Tibial artery (tissue), 4 donors: ENCODE results near the gene MICAL3.
A peak's percentile ranks its signal among the peaks of the same experiment; 100 is the strongest.
"Not testable (repeated sequence)": the region's sequence is repeated elsewhere in the genome, so short reads cannot be mapped to it uniquely, and the experiment has no call there.

ENCODE experiments used
- DNase-seq, 2 donors: peaks; one replicate each; pipeline ENCODE4 v3.0.0-alpha.2; 2019
- H3K27ac ChIP-seq, 2 donors: fragments of 200-600 bp; sonication (generic) in 1 of 2; 1 replicate in 1 of 2; 2 replicates in 1 of 2; pipeline ENCODE4 v1.5.1; 2018 to 2019; ENCODE audit warnings: mild to moderate bottlenecking in 1 of 2
- H3K27me3 ChIP-seq, 2 donors: fragments of 200-600 bp; sonication (generic) in 1 of 2; one replicate each; pipeline versions ENCODE4 v1.5.1 to v1.6.0; 2016 to 2019
- H3K36me3 ChIP-seq, 3 donors: fragments of 200-600 bp; sonication (generic) in 2 of 3; one replicate each; pipeline ENCODE4 v1.5.1; 2016 to 2019; ENCODE audit warnings: mild to moderate bottlenecking in 2 of 3
- H3K4me1 ChIP-seq, 4 donors: fragments of 200-600 bp; sonication (generic) in 2 of 4; 1 replicate in 3 of 4; 2 replicates in 1 of 4; pipeline ENCODE4 v1.5.1; 2016 to 2019
- H3K4me3 ChIP-seq, 2 donors: fragments of 200-600 bp; sonication (generic) in 1 of 2; 1 replicate in 1 of 2; 2 replicates in 1 of 2; pipeline ENCODE4 v1.5.1; 2018 to 2019; ENCODE audit warnings: mild to moderate bottlenecking in 2 of 2
- H3K9me3 ChIP-seq, 3 donors: fragments of 200-600 bp; sonication (generic) in 1 of 3; one replicate each; pipeline ENCODE4 v1.5.1; 2016 to 2019
- CTCF ChIP-seq, 2 experiments: fragments of 200-600 bp in 1 of 2; fragments of 450-650 bp in 1 of 2; IDR thresholded peaks; one replicate each; pipeline ENCODE4 v1.5.1; 2017 to 2019; ENCODE audit warnings: antibody characterized with exemption in 2 of 2, mild to moderate bottlenecking in 1 of 2, moderate library complexity in 1 of 2
- intact Hi-C: fragments of 100-400 bp; cut with DNase I; formaldehyde crosslinking; loops from one replicate; pipeline ENCODE4 v1.15.0; 2023; ENCODE audit warnings: low total_unique reads

Gene MICAL3

DNA sequence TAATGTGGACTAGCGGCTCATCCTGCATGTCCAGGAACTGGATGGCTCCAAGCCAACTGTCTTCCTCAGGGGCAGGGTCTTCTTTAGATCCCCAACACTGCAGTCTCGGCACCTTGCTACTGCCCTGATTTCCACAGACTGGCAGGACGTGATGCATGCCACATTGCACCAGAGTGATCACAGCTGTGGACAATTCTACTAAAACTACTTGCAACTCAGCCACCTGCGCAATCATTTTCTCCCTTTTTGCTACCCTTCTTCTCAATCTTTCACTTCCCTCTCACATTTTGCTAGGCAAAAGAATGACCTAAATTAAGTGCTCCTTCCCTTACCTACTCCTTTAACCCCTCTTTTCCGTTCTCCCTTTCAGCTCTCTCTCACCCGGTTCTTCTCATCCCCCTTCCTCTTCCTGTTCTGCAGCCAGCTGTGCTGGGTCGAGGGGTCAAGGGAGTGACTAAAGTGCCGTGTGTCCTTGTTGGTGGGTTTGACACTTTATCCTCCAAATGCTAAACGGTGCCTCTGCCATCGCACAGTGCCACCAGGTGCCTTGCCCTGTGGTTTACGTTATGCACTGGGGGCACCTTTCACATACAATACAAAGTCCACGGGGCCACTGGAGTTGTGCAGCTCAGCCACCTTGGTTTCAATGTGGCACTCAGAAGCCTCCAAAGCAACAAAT, 42.0 kb upstream of the MICAL3 start:
- DNase-seq = no peak
- TF ChIP-seq CTCF (IDR thresholded peaks at IDR 0.05) = no peak
- Histone ChIP-seq H3K27ac (peak overlapping the region; percentile 84 to 91), H3K9me3 (no peaks in the 10 kb centered on the region), H3K4me3 (no peak overlapping the region), H3K36me3 (no peaks in the 10 kb centered on the region), H3K4me1 (peaks cover 0 to 51% (median 29%) of the 10 kb centered on the region in 4 donors), H3K27me3 (no peaks in the 10 kb centered on the region)
- intact Hi-C loops = no loop called here

DNA sequence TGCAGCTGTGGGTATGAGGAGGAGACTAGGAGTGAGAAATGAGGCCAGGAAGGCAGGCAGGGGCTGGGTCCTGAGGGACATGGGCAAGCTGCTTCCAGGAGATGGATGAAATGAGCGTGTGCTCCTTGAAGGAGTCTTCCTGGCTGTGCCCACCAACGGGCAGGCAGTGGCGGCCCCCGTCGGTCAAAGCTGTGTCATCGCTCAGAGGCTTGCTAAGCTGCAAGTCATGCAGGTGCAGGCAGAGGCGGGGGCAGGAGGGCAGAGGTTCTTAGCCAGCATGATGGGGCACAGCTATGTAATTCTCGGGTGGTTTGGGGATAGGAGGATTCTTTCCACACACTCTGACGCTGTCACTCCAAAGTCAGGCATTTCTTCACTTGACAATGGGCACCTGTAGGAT, 40.9 kb upstream of the MICAL3 start:
- DNase-seq = no peak
- intact Hi-C loops = no loop called here
- no peak overlapping the region for H3K4me3 ChIP-seq
- no peaks in the 10 kb centered on the region for H3K36me3 ChIP-seq
- no peaks in the 10 kb centered on the region for H3K9me3 ChIP-seq
- peak overlapping the region in 1 of 2 donors; percentile 91 for H3K27ac ChIP-seq
- no peak for TF ChIP-seq CTCF (IDR thresholded peaks at IDR 0.05)
- H3K4me1 ChIP-seq = peaks cover 0 to 59% (median 33%) of the 10 kb centered on the region in 4 donors
- H3K27me3 ChIP-seq = no peaks in the 10 kb centered on the region

DNA sequence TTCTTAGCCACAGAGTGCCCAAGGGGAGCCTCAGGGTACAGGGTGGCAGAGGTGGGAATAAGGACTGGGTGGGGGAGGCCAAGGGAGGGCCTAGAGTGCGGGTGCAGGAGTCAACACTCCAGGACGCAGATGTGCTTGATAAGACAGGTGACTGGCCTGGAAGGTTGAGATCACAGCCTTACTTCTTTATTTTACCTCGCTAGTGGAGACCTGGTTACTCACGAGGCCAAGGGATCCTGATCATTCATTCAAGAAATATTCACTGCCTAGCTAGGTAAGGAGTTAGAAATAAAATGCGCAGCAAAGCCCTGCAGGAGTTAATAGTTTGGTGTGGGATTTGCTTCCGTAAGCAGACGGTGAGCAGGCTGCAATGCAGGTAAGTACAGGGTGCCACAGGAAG, 40.3 kb upstream of the MICAL3 start:
- H3K4me1 ChIP-seq = peaks cover 0 to 59% (median 32%) of the 10 kb centered on the region in 4 donors

DNA sequence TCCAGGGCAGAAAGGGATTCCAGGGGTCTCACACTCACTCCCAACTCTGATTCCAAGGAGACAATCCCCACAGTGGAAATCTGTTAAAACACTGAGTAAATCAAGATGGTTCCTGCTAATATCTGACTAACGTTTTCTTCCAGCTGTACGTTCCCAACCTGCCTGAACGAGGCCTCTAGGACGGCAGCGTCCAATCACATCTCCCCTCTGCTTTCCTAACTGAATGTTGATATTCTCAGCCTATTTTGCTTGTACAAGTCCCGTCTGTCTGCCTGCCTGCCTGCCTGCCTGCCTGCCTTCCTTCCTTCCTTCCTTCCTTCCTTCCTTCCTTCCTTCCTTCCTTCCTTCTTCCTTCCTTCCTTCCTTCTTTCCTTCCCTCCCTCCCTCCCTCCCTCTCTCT, 39.4 kb upstream of the MICAL3 start:
- H3K4me3 ChIP-seq, intact Hi-C loops, DNase-seq, H3K9me3 ChIP-seq, H3K27me3 ChIP-seq, H3K36me3 ChIP-seq: not testable (repeated sequence)
- peak overlapping the region; percentile 41 to 53 for H3K27ac ChIP-seq
- peaks cover 0 to 51% (median 25%) of the 10 kb centered on the region in 4 donors for H3K4me1 ChIP-seq

More for the DNA sequence above, 40.3 kb upstream of the MICAL3 start:
- H3K36me3 ChIP-seq = no peaks in the 10 kb centered on the region
- DNase-seq = no peak
- no peak for TF ChIP-seq CTCF (IDR thresholded peaks at IDR 0.05)
- H3K27ac ChIP-seq = no peak overlapping the region
- intact Hi-C loops = no loop called here
- no peak overlapping the region for H3K4me3 ChIP-seq
- no peaks in the 10 kb centered on the region for H3K9me3 ChIP-seq
- H3K27me3 ChIP-seq = no peaks in the 10 kb centered on the region

- DNase-seq = no peak
- H3K27me3 ChIP-seq = no peaks in the 10 kb centered on the region
- intact Hi-C loops = no loop called here
- no peak overlapping the region for H3K4me3 ChIP-seq
- H3K4me1 ChIP-seq = peaks cover 0 to 50% (median 22%) of the 10 kb centered on the region in 4 donors
- no peaks in the 10 kb centered on the region for H3K9me3 ChIP-seq
- TF ChIP-seq CTCF (IDR thresholded peaks at IDR 0.05) = no peak
- peak overlapping the region; percentile 41 to 53 for H3K27ac ChIP-seq
- no peaks in the 10 kb centered on the region for H3K36me3 ChIP-seq
Observed at GRCh38 chr22:18063306-18063705, 38.9 kb upstream of the MICAL3 start.

DNA sequence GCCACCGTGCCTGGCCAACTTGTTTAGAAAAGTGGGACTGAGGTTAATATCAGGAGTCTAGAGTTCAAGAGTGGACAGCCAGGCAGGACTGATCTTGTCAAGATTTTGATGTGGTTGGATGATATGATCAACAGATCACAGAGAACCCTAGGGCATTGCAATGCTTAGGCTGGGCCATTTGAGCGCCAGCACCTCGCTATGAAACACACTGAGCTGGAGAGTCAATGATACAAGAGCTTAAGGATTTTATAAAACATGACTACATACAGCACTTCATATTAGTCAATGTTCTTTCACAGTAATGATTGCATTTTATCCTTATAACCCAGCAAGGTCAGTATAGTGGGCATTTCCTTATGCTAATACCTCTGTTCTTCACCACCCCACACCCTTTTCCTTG, 38.1 kb upstream of the MICAL3 start:
- no peaks in the 10 kb centered on the region for H3K9me3 ChIP-seq
- peaks cover 0 to 50% (median 22%) of the 10 kb centered on the region in 4 donors for H3K4me1 ChIP-seq
- no peaks in the 10 kb centered on the region for H3K27me3 ChIP-seq
- peak overlapping the region; percentile 41 to 53 for H3K27ac ChIP-seq
- no peak overlapping the region for H3K4me3 ChIP-seq
- intact Hi-C loops = no loop called here
- no peak for TF ChIP-seq CTCF (IDR thresholded peaks at IDR 0.05)
- H3K36me3 ChIP-seq = no peaks in the 10 kb centered on the region
- no peak for DNase-seq
